HEK293 (cell line): Measurements from ENCODE around the gene PHACTR1.

Experiments used
- BCL11B ChIP-seq: fragments of 450-650 bp; formaldehyde crosslinking; IDR thresholded peaks from 2 replicates; pipeline ENCODE4 v1.5.1; 2016; ENCODE audit warnings: low read depth, missing biosample characterization, missing genetic modification characterization
- GLIS2 ChIP-seq: fragments of 450-650 bp; formaldehyde crosslinking; IDR thresholded peaks from 2 replicates; pipeline ENCODE4 v1.5.1; 2016; ENCODE audit warnings: missing biosample characterization, missing genetic modification characterization
- HOXC10 ChIP-seq: sonication (generic); formaldehyde crosslinking; IDR thresholded peaks from 2 replicates; pipeline ENCODE4 v1.8.1; 2023; ENCODE audit warnings: mild to moderate bottlenecking, missing genetic modification reagents
- KLF1 ChIP-seq: fragments of 450-650 bp; formaldehyde crosslinking; IDR thresholded peaks from 2 replicates; pipeline ENCODE4 v1.5.1; 2016; ENCODE audit warnings: missing biosample characterization, missing genetic modification characterization
- KLF16 ChIP-seq: fragments of 450-650 bp; formaldehyde crosslinking; IDR thresholded peaks from 2 replicates; pipeline ENCODE4 v1.5.1; 2017; ENCODE audit warnings: missing biosample characterization, missing genetic modification characterization
- KLF7 ChIP-seq: fragments of 450-650 bp; formaldehyde crosslinking; IDR thresholded peaks from 2 replicates; pipeline ENCODE4 v1.5.1; 2016; ENCODE audit warnings: missing biosample characterization, missing genetic modification characterization, borderline replicate concordance
- OVOL3 ChIP-seq: fragments of 450-650 bp; formaldehyde crosslinking; IDR thresholded peaks from 2 replicates; pipeline ENCODE4 v1.5.1; 2016; ENCODE audit warnings: missing biosample characterization, missing genetic modification characterization
- RBAK ChIP-seq: fragments of 450-650 bp; formaldehyde crosslinking; IDR thresholded peaks from 2 replicates; pipeline ENCODE4 v1.5.1; 2016; ENCODE audit warnings: missing biosample characterization, missing genetic modification characterization
- TRIM28 ChIP-seq: IDR thresholded peaks from 2 replicates; pipeline ENCODE4 v1.6.1; 2011; ENCODE audit warnings: low read length, control low read depth, borderline replicate concordance
- ZBTB48 ChIP-seq: fragments of 450-650 bp; formaldehyde crosslinking; IDR thresholded peaks from 2 replicates; pipeline ENCODE4 v1.5.1; 2016; ENCODE audit warnings: missing biosample characterization, missing genetic modification characterization
- ZBTB7A ChIP-seq: fragments of 450-650 bp; formaldehyde crosslinking; IDR thresholded peaks from 2 replicates; pipeline ENCODE4 v1.5.1; 2016; ENCODE audit warnings: low read depth, missing biosample characterization, missing genetic modification characterization
- ZNF169 ChIP-seq: fragments of 450-650 bp; formaldehyde crosslinking; IDR thresholded peaks from 2 replicates; pipeline ENCODE4 v1.5.1; 2016; ENCODE audit warnings: missing biosample characterization, missing genetic modification characterization
- ZNF211 ChIP-seq: fragments of 450-650 bp; formaldehyde crosslinking; IDR thresholded peaks from 2 replicates; pipeline ENCODE4 v1.5.1; 2016; ENCODE audit warnings: low read depth, missing biosample characterization, missing genetic modification characterization
- ZNF214 ChIP-seq: fragments of 450-650 bp; formaldehyde crosslinking; IDR thresholded peaks from 2 replicates; pipeline ENCODE4 v1.5.1; 2017; ENCODE audit warnings: missing biosample characterization, mild to moderate bottlenecking, missing genetic modification characterization, borderline replicate concordance
- ZNF223 ChIP-seq: fragments of 450-650 bp; formaldehyde crosslinking; IDR thresholded peaks from 2 replicates; pipeline ENCODE4 v1.5.1; 2016; ENCODE audit warnings: missing biosample characterization, missing genetic modification characterization
- ZNF239 ChIP-seq: fragments of 450-650 bp; formaldehyde crosslinking; IDR thresholded peaks from 2 replicates; pipeline ENCODE4 v1.5.1; 2016; ENCODE audit warnings: missing biosample characterization, missing genetic modification characterization
- ZNF37A ChIP-seq: fragments of 450-650 bp; IDR thresholded peaks from 2 replicates; pipeline ENCODE4 v1.5.1; 2018; ENCODE audit warnings: missing biosample characterization, missing genetic modification characterization
- ZNF391 ChIP-seq: fragments of 450-650 bp; formaldehyde crosslinking; IDR thresholded peaks from 2 replicates; pipeline ENCODE4 v1.5.1; 2016; ENCODE audit warnings: low read depth, missing biosample characterization, missing genetic modification characterization, borderline replicate concordance
- ZNF394 ChIP-seq: fragments of 450-650 bp; formaldehyde crosslinking; IDR thresholded peaks from 2 replicates; pipeline ENCODE4 v1.5.1; 2016; ENCODE audit warnings: missing biosample characterization, missing genetic modification characterization, mild to moderate bottlenecking, moderate library complexity, borderline replicate concordance
- ZNF426 ChIP-seq: fragments of 450-650 bp; formaldehyde crosslinking; IDR thresholded peaks from 2 replicates; pipeline ENCODE4 v1.5.1; 2017; ENCODE audit warnings: missing biosample characterization, missing genetic modification characterization, mild to moderate bottlenecking, inconsistent platforms, moderate library complexity
- ZNF514 ChIP-seq: fragments of 450-650 bp; formaldehyde crosslinking; IDR thresholded peaks from 2 replicates; pipeline ENCODE4 v1.5.1; 2016; ENCODE audit warnings: missing biosample characterization, missing genetic modification characterization
- ZNF544 ChIP-seq: fragments of 450-650 bp; formaldehyde crosslinking; IDR thresholded peaks from 2 replicates; pipeline ENCODE4 v1.5.0; 2017; ENCODE audit warnings: missing biosample characterization, missing genetic modification characterization
- ZNF560 ChIP-seq: fragments of 450-650 bp; formaldehyde crosslinking; IDR thresholded peaks from 2 replicates; pipeline ENCODE4 v1.5.1; 2017; ENCODE audit warnings: missing biosample characterization, missing genetic modification characterization, borderline replicate concordance
- ZNF585B ChIP-seq: fragments of 450-650 bp; formaldehyde crosslinking; IDR thresholded peaks from 2 replicates; pipeline ENCODE4 v1.5.1; 2016; ENCODE audit warnings: missing biosample characterization, missing genetic modification characterization
- ZNF596 ChIP-seq: fragments of 450-650 bp; IDR thresholded peaks from 2 replicates; pipeline ENCODE4 v1.5.0; 2018; ENCODE audit warnings: missing biosample characterization, mild to moderate bottlenecking, missing genetic modification characterization, moderate library complexity
- ZNF624 ChIP-seq: fragments of 450-650 bp; formaldehyde crosslinking; IDR thresholded peaks from 2 replicates; pipeline ENCODE4 v1.5.1; 2017; ENCODE audit warnings: missing biosample characterization, missing genetic modification characterization
- ZNF76 ChIP-seq: fragments of 450-650 bp; formaldehyde crosslinking; IDR thresholded peaks from 2 replicates; pipeline ENCODE4; 2016; ENCODE audit warnings: low read depth, missing biosample characterization, missing genetic modification characterization, borderline replicate concordance
- ZNF843 ChIP-seq: fragments of 450-650 bp; formaldehyde crosslinking; IDR thresholded peaks from 2 replicates; pipeline ENCODE4 v1.5.1; 2016; ENCODE audit warnings: missing biosample characterization, missing genetic modification characterization
- ZXDB ChIP-seq: fragments of 450-650 bp; formaldehyde crosslinking; IDR thresholded peaks from 2 replicates; pipeline ENCODE4 v1.5.1; 2016; ENCODE audit warnings: missing biosample characterization, missing genetic modification characterization
- TF ChIP-seq, protein P1 (sequence below): fragments of 450-650 bp; formaldehyde crosslinking; IDR thresholded peaks from 2 replicates; pipeline ENCODE4 v1.5.1; 2016; ENCODE audit warnings: missing biosample characterization, missing genetic modification characterization
- TF ChIP-seq, protein P2 (sequence below): fragments of 450-650 bp; formaldehyde crosslinking; IDR thresholded peaks from 2 replicates; pipeline ENCODE4 v1.5.1; 2016; ENCODE audit warnings: missing biosample characterization, missing genetic modification characterization
- TF ChIP-seq, protein P3 (sequence below): fragments of 450-650 bp; formaldehyde crosslinking; IDR thresholded peaks from 2 replicates; pipeline ENCODE4 v1.5.1; 2016; ENCODE audit warnings: missing biosample characterization, missing genetic modification characterization
- TF ChIP-seq, protein P4 (sequence below): fragments of 450-650 bp; formaldehyde crosslinking; IDR thresholded peaks from 2 replicates; pipeline ENCODE4 v1.5.1; 2016; ENCODE audit warnings: missing biosample characterization, missing genetic modification characterization
- TF ChIP-seq, protein P5 (sequence below): sonication (generic); formaldehyde crosslinking; IDR thresholded peaks from 2 replicates; pipeline ENCODE4 v1.8.1; 2022; ENCODE audit warnings: mild to moderate bottlenecking, moderate library complexity, missing genetic modification reagents
- TF ChIP-seq, protein P6 (sequence below): IDR thresholded peaks from 2 replicates; pipeline ENCODE4 v1.6.1; 2011; ENCODE audit warnings: mild to moderate bottlenecking, low read depth, low read length, borderline replicate concordance

Gene PHACTR1

DNA sequence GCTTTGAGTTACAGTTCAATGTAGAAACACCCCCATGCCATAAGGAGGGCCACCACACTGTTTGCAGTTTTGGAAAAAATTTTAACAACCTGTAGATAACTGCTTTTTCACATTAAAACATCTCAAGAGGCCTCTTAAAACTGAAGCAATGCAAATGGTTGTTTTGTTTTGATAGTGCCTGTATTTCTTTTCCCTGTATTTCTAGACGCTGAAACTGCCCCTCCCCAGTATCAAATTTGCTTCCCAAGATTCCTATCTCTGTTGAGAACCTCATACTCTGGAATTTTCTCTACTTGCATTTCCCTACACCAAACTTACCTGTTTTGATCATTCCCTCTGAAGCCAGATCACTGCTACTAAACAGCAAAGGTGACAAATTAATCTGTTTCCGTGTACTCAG is 98.5 kb downstream of the PHACTR1 start (continued):
- TF ChIP-seq ZNF514 (tag by site-specific recombination) (no peak), GLIS2 (tag by site-specific recombination) (no peak), ZNF596 (no peak), ZNF426 (tag by site-specific recombination) (no peak), HOXC10 (no peak), ZNF585B (tag by site-specific recombination) (no peak), KLF1 (tag by site-specific recombination) (no peak; the same call in 1 of the 2 replicates), ZNF211 (tag by site-specific recombination) (no peak), ZNF76 (no peak), ZNF223 (tag by site-specific recombination) (no peak), ZBTB48 (tag by site-specific recombination) (no peak), ZNF239 (no peak), ZNF624 (tag by site-specific recombination) (no peak), ZNF391 (no peak), ZNF544 (tag by site-specific recombination) (no peak), ZNF37A (no peak), ZNF214 (tag by site-specific recombination) (no peak), BCL11B (tag by site-specific recombination) (0 out of 2 replicates have a peak, but pooled peaks have one; percentile 14), ZNF843 (tag by site-specific recombination) (0 out of 2 replicates have a peak, but pooled peaks have one; percentile 23), KLF7 (tag by site-specific recombination) (no peak), ZNF560 (tag by site-specific recombination) (no peak), OVOL3 (tag by site-specific recombination) (peak; percentile 68), ZBTB7A (tag by site-specific recombination) (no peak), ZNF169 (tag by site-specific recombination) (no peak), TRIM28 (no peak), RBAK (no peak), KLF16 (no peak), ZNF394 (no peak), ZXDB (tag by site-specific recombination) (0 out of 2 replicates have a peak, but pooled peaks have one; percentile 22)
- TF ChIP-seq, protein P1, sequence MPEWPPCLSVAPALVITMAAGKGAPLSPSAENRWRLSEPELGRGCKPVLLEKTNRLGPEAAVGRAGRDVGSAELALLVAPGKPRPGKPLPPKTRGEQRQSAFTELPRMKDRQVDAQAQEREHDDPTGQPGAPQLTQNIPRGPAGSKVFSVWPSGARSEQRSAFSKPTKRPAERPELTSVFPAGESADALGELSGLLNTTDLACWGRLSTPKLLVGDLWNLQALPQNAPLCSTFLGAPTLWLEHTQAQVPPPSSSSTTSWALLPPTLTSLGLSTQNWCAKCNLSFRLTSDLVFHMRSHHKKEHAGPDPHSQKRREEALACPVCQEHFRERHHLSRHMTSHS (tag by site-specific recombination): no peak
- TF ChIP-seq, protein P2, sequence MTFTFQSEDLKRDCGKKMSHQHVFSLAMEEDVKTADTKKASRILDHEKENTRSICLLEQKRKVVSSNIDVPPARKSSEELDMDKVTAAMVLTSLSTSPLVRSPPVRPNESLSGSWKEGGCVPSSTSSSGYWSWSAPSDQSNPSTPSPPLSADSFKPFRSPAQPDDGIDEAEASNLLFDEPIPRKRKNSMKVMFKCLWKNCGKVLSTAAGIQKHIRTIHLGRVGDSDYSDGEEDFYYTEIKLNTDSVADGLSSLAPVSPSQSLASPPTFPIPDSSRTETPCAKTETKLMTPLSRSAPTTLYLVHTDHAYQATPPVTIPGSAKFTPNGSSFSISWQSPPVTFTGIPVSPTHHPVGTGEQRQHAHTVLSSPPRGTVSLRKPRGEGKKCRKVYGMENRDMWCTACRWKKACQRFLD (tag by site-specific recombination): no peak
- TF ChIP-seq, protein P3, sequence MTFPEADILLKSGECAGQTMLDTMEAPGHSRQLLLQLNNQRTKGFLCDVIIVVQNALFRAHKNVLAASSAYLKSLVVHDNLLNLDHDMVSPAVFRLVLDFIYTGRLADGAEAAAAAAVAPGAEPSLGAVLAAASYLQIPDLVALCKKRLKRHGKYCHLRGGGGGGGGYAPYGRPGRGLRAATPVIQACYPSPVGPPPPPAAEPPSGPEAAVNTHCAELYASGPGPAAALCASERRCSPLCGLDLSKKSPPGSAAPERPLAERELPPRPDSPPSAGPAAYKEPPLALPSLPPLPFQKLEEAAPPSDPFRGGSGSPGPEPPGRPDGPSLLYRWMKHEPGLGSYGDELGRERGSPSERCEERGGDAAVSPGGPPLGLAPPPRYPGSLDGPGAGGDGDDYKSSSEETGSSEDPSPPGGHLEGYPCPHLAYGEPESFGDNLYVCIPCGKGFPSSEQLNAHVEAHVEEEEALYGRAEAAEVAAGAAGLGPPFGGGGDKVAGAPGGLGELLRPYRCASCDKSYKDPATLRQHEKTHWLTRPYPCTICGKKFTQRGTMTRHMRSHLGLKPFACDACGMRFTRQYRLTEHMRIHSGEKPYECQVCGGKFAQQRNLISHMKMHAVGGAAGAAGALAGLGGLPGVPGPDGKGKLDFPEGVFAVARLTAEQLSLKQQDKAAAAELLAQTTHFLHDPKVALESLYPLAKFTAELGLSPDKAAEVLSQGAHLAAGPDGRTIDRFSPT: no peak
- TF ChIP-seq, protein P4, sequence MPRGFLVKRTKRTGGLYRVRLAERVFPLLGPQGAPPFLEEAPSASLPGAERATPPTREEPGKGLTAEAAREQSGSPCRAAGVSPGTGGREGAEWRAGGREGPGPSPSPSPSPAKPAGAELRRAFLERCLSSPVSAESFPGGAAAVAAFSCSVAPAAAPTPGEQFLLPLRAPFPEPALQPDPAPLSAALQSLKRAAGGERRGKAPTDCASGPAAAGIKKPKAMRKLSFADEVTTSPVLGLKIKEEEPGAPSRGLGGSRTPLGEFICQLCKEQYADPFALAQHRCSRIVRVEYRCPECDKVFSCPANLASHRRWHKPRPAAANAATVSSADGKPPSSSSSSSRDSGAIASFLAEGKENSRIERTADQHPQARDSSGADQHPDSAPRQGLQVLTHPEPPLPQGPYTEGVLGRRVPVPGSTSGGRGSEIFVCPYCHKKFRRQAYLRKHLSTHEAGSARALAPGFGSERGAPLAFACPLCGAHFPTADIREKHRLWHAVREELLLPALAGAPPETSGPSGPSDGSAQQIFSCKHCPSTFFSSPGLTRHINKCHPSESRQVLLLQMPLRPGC: no peak
- TF ChIP-seq, protein P5, sequence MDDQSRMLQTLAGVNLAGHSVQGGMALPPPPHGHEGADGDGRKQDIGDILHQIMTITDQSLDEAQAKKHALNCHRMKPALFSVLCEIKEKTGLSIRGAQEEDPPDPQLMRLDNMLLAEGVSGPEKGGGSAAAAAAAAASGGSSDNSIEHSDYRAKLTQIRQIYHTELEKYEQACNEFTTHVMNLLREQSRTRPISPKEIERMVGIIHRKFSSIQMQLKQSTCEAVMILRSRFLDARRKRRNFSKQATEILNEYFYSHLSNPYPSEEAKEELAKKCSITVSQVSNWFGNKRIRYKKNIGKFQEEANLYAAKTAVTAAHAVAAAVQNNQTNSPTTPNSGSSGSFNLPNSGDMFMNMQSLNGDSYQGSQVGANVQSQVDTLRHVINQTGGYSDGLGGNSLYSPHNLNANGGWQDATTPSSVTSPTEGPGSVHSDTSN (CRISPR knock-in tag): no peak
- TF ChIP-seq, protein P6, sequence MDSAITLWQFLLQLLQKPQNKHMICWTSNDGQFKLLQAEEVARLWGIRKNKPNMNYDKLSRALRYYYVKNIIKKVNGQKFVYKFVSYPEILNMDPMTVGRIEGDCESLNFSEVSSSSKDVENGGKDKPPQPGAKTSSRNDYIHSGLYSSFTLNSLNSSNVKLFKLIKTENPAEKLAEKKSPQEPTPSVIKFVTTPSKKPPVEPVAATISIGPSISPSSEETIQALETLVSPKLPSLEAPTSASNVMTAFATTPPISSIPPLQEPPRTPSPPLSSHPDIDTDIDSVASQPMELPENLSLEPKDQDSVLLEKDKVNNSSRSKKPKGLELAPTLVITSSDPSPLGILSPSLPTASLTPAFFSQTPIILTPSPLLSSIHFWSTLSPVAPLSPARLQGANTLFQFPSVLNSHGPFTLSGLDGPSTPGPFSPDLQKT: no peak
